DND-41 (cell line): ENCODE results near the gene MND1.

Experiments used
- ATAC-seq: fragments of 200-7000 bp; cut with Tn5 transposase; 3 replicates; pipeline ENCODE4 v1.9.1; 2021; ENCODE audit warnings: low read depth; ENCODE audit not compliant: insufficient read depth
- DNase-seq: peaks from one replicate; pipeline ENCODE4 v3.0.0-alpha.2; 2020
- H2AFZ ChIP-seq: 2 replicates; pipeline ENCODE4 v1.6.0; 2012; ENCODE audit warnings: low read depth, low read length
- H3K27ac ChIP-seq: 2 replicates; pipeline ENCODE4 v1.5.1; 2012; ENCODE audit warnings: low read length, inconsistent platforms
- H3K27me3 ChIP-seq: fragments of 200-600 bp; sonication (generic); 2 replicates; pipeline ENCODE4 v1.6.0; 2012; ENCODE audit warnings: low read length, mild to moderate bottlenecking, inconsistent platforms; ENCODE audit not compliant: insufficient read depth, poor library complexity
- H3K36me3 ChIP-seq: 2 replicates; pipeline ENCODE4 v1.5.1; 2012; ENCODE audit warnings: low read length, inconsistent platforms; ENCODE audit not compliant: insufficient read depth
- H3K4me1 ChIP-seq: 2 replicates; pipeline ENCODE4 v1.5.1; 2012; ENCODE audit warnings: mild to moderate bottlenecking, low read length; ENCODE audit not compliant: insufficient read depth
- H3K4me2 ChIP-seq: 2 replicates; pipeline ENCODE4 v1.6.0; 2012; ENCODE audit warnings: mild to moderate bottlenecking, moderate library complexity, low read length, inconsistent platforms; ENCODE audit not compliant: insufficient read depth
- H3K4me3 ChIP-seq, 2 experiments: fragments of 200-600 bp in 1 of 2; shearing (Covaris generic) in 1 of 2; 2 replicates each; pipeline ENCODE4 v1.5.1; 2012 to 2016; ENCODE audit warnings: inconsistent platforms in 2 of 2, low read length in 2 of 2, mild to moderate bottlenecking in 2 of 2, low read depth in 1 of 2, moderate library complexity in 1 of 2
- H3K79me2 ChIP-seq: 2 replicates; pipeline ENCODE4 v1.6.0; 2012; ENCODE audit warnings: low read length, inconsistent platforms; ENCODE audit not compliant: insufficient read depth
- H3K9ac ChIP-seq: 2 replicates; pipeline ENCODE4 v1.6.0; 2012; ENCODE audit warnings: low read depth, mild to moderate bottlenecking, inconsistent platforms, low read length, moderate library complexity
- H3K9me3 ChIP-seq: 2 replicates; pipeline ENCODE4 v1.5.1; 2012; ENCODE audit warnings: low read length, moderate library complexity, mild to moderate bottlenecking, inconsistent platforms; ENCODE audit not compliant: insufficient read depth, severe bottlenecking
- H4K20me1 ChIP-seq: 2 replicates; pipeline ENCODE4 v1.6.0; 2012; ENCODE audit warnings: low read length; ENCODE audit not compliant: insufficient read depth
- CTCF ChIP-seq: IDR thresholded peaks from 2 replicates; pipeline ENCODE4 v1.5.1; 2012; ENCODE audit warnings: borderline replicate concordance, low read length, moderate library complexity, mild to moderate bottlenecking; ENCODE audit not compliant: poor library complexity, severe bottlenecking; ENCODE audit errors: extremely low read depth
- EZH2 ChIP-seq: IDR thresholded peaks from 3 replicates; pipeline ENCODE4 v1.6.1; 2012; ENCODE audit warnings: borderline replicate concordance, low read depth, mild to moderate bottlenecking, moderate library complexity, low read length, inconsistent platforms; ENCODE audit not compliant: severe bottlenecking

MND1 gene

GRCh38 chr4:153433754-153434105 lies 89.2 kb downstream of the MND1 start:
- Histone ChIP-seq H3K27me3 (no peaks in the 10 kb centered on the region), H3K4me1 (peaks cover 100% of the 10 kb centered on the region), H3K4me3 (peak overlapping the region; percentile 2 to 49; a peak in 3 of 4 replicates), H3K4me2 (peak overlapping the region; percentile 68), H2AFZ (peak overlapping the region; percentile 36), H3K27ac (peak overlapping the region; percentile 87), H3K36me3 (no peaks in the 10 kb centered on the region), H4K20me1 (no peaks in the 10 kb centered on the region), H3K9ac (peak overlapping the region; percentile 60), H3K79me2 (peaks cover 71% of the 10 kb centered on the region), H3K9me3 (no peaks in the 10 kb centered on the region)
- ATAC-seq (peak; percentile 17), DNase-seq (peak; percentile 47)
- TF ChIP-seq EZH2 (no peak), CTCF (no peak)

- Histone ChIP-seq H3K9ac (peak overlapping the region; percentile 60), H3K79me2 (peaks cover 71% of the 10 kb centered on the region), H4K20me1 (no peaks in the 10 kb centered on the region), H3K27ac (peak overlapping the region; percentile 87), H3K36me3 (no peaks in the 10 kb centered on the region), H3K4me2 (peak overlapping the region; percentile 68), H3K4me1 (peaks cover 100% of the 10 kb centered on the region), H2AFZ (no peak overlapping the region), H3K4me3 (peak overlapping the region in 1 of 2 experiments; percentile 49; a peak in 2 of 4 replicates), H3K9me3 (no peaks in the 10 kb centered on the region), H3K27me3 (no peaks in the 10 kb centered on the region)
- ATAC-seq (peak; percentile 2; the same call in 1 of the 3 replicates), DNase-seq (no peak)
- TF ChIP-seq EZH2 (no peak), CTCF (no peak)
These were observed 89.7 kb downstream of the MND1 start for GRCh38 chr4:153434190-153434589.

GRCh38 chr4:153438916-153439756 lies 94.6 kb downstream of the MND1 start:
- DNase-seq (peak; percentile 81), ATAC-seq (peak; percentile 77)
- TF ChIP-seq CTCF: peak; percentile 56
- TF ChIP-seq EZH2: no peak
- peak overlapping the region; percentile 83 for H3K4me2 ChIP-seq
- H2AFZ ChIP-seq: peak overlapping the region; percentile 60
- H3K4me1 ChIP-seq: peaks cover 68% of the 10 kb centered on the region
- H3K27me3 ChIP-seq: no peaks in the 10 kb centered on the region
- no peaks in the 10 kb centered on the region for H4K20me1 ChIP-seq
- no peaks in the 10 kb centered on the region for H3K36me3 ChIP-seq
- no peaks in the 10 kb centered on the region for H3K9me3 ChIP-seq
- peaks cover 47% of the 10 kb centered on the region for H3K79me2 ChIP-seq
- H3K27ac ChIP-seq: peak overlapping the region; percentile 92
- peak overlapping the region; percentile 36 to 63 for H3K4me3 ChIP-seq
- H3K9ac ChIP-seq: peak overlapping the region; percentile 74
